RWPE2 (cell line): ENCODE measurements around the gene NUDT19.
"Not testable (repeated sequence)": the region's sequence is repeated elsewhere in the genome, so short reads cannot be mapped to it uniquely, and the experiment has no call there.

Experiments
- ATAC-seq: fragments of 200-7000 bp; cut with Tn5 transposase; 3 replicates; pipeline ENCODE4 v1.9.1; 2021; ENCODE audit warnings: low read depth
- DNase-seq: peaks from one replicate; pipeline ENCODE4 v3.0.0-alpha.2; 2020; ENCODE audit warnings: low spot score
- H3K27ac ChIP-seq: fragments of 450-650 bp; 2 replicates; pipeline ENCODE4 v1.5.1; 2017; ENCODE audit warnings: mild to moderate bottlenecking; ENCODE audit not compliant: poor library complexity, severe bottlenecking
- H3K27me3 ChIP-seq: fragments of 250-450 bp; sonication (Bioruptor Pico); 2 replicates; pipeline ENCODE4 v1.5.1; 2021; ENCODE audit warnings: mild to moderate bottlenecking, moderate library complexity; ENCODE audit not compliant: insufficient read depth, poor library complexity, severe bottlenecking
- H3K36me3 ChIP-seq: fragments of 250-450 bp; sonication (Bioruptor Pico); 2 replicates; pipeline ENCODE4 v1.5.1; 2020; ENCODE audit warnings: low read depth, mild to moderate bottlenecking, moderate library complexity
- H3K4me1 ChIP-seq: fragments of 250-450 bp; sonication (Bioruptor Pico); 2 replicates; pipeline ENCODE4 v1.5.1; 2021; ENCODE audit warnings: mild to moderate bottlenecking, moderate library complexity; ENCODE audit not compliant: insufficient read depth, poor library complexity, severe bottlenecking
- H3K4me3 ChIP-seq: fragments of 250-450 bp; sonication (Bioruptor Pico); 2 replicates; pipeline ENCODE4 v1.5.1; 2021; ENCODE audit warnings: mild to moderate bottlenecking, moderate library complexity; ENCODE audit not compliant: severe bottlenecking
- H3K9me3 ChIP-seq: fragments of 250-450 bp; sonication (Bioruptor Pico); 2 replicates; pipeline ENCODE4 v1.5.1; 2021; ENCODE audit warnings: mild to moderate bottlenecking, moderate library complexity; ENCODE audit not compliant: severe bottlenecking
- TF ChIP-seq, protein P1 (sequence below): fragments of 450-650 bp; IDR thresholded peaks from one replicate; pipeline ENCODE4 v1.5.1; 2017; ENCODE audit warnings: mild to moderate bottlenecking, moderate library complexity; ENCODE audit not compliant: poor library complexity, severe bottlenecking

The NUDT19 gene

GRCh38 chr19:32650671-32651070 is 41.0 kb upstream of the NUDT19 start:
- H3K27ac ChIP-seq: no peak overlapping the region
- no peak overlapping the region for H3K4me3 ChIP-seq
- DNase-seq (no peak), ATAC-seq (no peak)
- H3K36me3 ChIP-seq: peaks cover 38% of the 10 kb centered on the region
- no peaks in the 10 kb centered on the region for H3K4me1 ChIP-seq
- TF ChIP-seq, protein P1, sequence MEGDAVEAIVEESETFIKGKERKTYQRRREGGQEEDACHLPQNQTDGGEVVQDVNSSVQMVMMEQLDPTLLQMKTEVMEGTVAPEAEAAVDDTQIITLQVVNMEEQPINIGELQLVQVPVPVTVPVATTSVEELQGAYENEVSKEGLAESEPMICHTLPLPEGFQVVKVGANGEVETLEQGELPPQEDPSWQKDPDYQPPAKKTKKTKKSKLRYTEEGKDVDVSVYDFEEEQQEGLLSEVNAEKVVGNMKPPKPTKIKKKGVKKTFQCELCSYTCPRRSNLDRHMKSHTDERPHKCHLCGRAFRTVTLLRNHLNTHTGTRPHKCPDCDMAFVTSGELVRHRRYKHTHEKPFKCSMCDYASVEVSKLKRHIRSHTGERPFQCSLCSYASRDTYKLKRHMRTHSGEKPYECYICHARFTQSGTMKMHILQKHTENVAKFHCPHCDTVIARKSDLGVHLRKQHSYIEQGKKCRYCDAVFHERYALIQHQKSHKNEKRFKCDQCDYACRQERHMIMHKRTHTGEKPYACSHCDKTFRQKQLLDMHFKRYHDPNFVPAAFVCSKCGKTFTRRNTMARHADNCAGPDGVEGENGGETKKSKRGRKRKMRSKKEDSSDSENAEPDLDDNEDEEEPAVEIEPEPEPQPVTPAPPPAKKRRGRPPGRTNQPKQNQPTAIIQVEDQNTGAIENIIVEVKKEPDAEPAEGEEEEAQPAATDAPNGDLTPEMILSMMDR: no peak
- no peaks in the 10 kb centered on the region for H3K9me3 ChIP-seq
- H3K27me3 ChIP-seq: no peaks in the 10 kb centered on the region

GRCh38 chr19:32651729-32652140 is 39.9 kb upstream of the NUDT19 start:
- H3K36me3 ChIP-seq: peaks cover 31% of the 10 kb centered on the region

GRCh38 chr19:32652331-32652730 is 39.3 kb upstream of the NUDT19 start:
- H3K36me3 ChIP-seq: peaks cover 25% of the 10 kb centered on the region
- not testable (repeated sequence) for H3K27ac ChIP-seq, H3K9me3 ChIP-seq, H3K4me1 ChIP-seq, H3K27me3 ChIP-seq, H3K4me3 ChIP-seq, ATAC-seq, DNase-seq

More at GRCh38 chr19:32651729-32652140, 39.9 kb upstream of the NUDT19 start:
- no peaks in the 10 kb centered on the region for H3K27me3 ChIP-seq
- H3K9me3 ChIP-seq: no peaks in the 10 kb centered on the region
- DNase-seq (no peak), ATAC-seq (no peak)
- TF ChIP-seq, protein P1: no peak
- no peaks in the 10 kb centered on the region for H3K4me1 ChIP-seq
- H3K4me3 ChIP-seq: no peak overlapping the region
- no peak overlapping the region for H3K27ac ChIP-seq

GRCh38 chr19:32652894-32653598 is 38.6 kb upstream of the NUDT19 start:
- Histone ChIP-seq H3K4me1 (no peaks in the 10 kb centered on the region), H3K9me3 (no peaks in the 10 kb centered on the region), H3K27ac (no peak overlapping the region), H3K27me3 (no peaks in the 10 kb centered on the region), H3K36me3 (peaks cover 18% of the 10 kb centered on the region), H3K4me3 (no peak overlapping the region)
- TF ChIP-seq, protein P1: no peak
- no peak for DNase-seq
- ATAC-seq: no peak

DNA sequence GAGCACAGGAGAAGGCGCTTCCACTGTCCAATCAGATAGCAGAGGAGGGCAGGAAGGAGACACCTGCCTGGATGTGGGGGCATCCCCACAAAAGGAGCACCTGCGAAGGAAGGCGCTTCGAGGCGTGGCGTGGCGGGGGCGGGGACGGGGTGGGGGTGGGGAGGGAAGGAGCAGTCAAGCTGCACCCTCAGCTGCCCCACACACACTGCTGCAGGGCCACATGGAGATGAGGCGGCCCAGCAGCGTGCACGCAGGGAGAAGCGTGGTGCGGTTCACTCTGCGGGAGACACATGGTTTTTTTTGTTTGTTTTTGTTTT is 38.1 kb upstream of the NUDT19 start:
- Histone ChIP-seq H3K36me3 (peaks cover 19% of the 10 kb centered on the region), H3K27ac (no peak overlapping the region), H3K9me3 (no peaks in the 10 kb centered on the region), H3K4me1 (no peaks in the 10 kb centered on the region), H3K27me3 (no peaks in the 10 kb centered on the region), H3K4me3 (no peak overlapping the region)
- TF ChIP-seq, protein P1: no peak
- DNase-seq (no peak), ATAC-seq (no peak)

DNA sequence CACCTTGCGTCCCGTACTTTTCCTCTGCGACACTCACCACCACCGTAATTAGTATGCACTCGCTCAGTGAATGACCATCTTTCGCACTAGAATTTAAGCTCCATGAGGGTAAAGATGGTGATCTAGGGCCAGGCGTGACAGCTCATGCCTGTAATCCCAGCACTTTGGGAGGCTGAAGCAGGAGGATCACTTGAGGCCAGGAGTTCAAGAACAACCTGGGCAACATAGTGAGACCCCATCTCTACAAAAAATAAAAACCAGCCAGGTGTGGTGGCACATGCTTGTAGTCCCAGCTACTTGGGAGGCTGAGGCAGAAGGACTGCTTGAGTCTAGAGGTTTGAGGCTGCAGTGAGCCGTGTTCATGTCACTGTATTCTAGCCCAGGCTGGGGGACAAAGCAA is 35.2 kb upstream of the NUDT19 start:
- H3K27me3 ChIP-seq: not testable (repeated sequence)
- H3K36me3 ChIP-seq: peaks cover 19% of the 10 kb centered on the region

More for the DNA sequence above, 35.2 kb upstream of the NUDT19 start:
- H3K9me3 ChIP-seq, DNase-seq, H3K4me1 ChIP-seq, ATAC-seq, H3K4me3 ChIP-seq, H3K27ac ChIP-seq: not testable (repeated sequence)
